ENCODE data around the gene SH3BP1.
"Not testable (repeated sequence)": the region's sequence is repeated elsewhere in the genome, so short reads cannot be mapped to it uniquely, and the experiment has no call there.

Gene SH3BP1

DNA sequence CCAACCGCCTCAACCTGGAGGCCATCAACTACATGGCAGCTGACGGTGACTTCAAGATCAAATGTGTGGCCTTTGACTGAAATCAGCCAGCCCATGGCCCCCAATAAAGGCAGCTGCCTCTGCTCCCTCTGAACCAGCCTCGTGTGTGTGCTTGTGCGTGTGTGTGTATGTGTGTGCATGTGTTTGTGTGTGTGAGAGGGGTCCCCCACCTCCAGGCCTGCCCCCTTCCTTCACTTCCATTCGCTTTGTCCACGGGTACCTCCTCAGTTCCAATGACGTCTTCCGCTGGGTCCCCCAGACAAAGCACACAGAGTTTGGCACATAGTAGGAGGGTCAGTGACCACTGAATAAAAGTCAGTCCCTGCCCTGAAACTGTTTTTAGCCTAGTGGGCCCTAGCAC, 40.2 kb downstream of the SH3BP1 start:
- no peak for DNase-seq (ENCODE audit: low spot score)

GRCh38 chr22:37680191-37680851, 40.9 kb downstream of the SH3BP1 start:
- DNase-seq (ENCODE audit: low spot score), result no peak

DNA sequence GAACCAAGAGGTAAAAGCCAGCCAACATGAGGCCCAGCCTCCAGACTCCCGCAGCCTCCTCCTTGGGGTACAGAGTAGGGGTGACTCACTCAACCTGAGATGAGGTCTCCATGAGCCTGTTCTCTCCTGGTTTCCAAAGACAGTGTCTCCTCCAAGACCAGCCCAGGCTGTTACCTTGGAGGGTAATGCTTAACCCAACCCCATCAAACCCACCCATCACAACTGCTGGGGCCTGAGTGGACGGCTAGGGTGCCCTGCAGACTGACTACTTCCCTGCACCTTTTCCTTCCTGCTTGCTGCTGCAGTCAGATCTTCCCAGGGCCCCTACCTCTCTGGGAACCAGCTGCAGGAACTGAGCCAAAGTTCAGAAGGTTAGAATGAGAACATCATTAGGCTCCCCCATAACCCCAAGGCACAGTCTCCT, 41.5 kb downstream of the SH3BP1 start:
- no peak for DNase-seq (ENCODE audit: low spot score)

- DNase-seq (ENCODE audit: low spot score), result peak; percentile 83
These were observed 42.1 kb downstream of the SH3BP1 start for GRCh38 chr22:37681556-37682049.

DNA sequence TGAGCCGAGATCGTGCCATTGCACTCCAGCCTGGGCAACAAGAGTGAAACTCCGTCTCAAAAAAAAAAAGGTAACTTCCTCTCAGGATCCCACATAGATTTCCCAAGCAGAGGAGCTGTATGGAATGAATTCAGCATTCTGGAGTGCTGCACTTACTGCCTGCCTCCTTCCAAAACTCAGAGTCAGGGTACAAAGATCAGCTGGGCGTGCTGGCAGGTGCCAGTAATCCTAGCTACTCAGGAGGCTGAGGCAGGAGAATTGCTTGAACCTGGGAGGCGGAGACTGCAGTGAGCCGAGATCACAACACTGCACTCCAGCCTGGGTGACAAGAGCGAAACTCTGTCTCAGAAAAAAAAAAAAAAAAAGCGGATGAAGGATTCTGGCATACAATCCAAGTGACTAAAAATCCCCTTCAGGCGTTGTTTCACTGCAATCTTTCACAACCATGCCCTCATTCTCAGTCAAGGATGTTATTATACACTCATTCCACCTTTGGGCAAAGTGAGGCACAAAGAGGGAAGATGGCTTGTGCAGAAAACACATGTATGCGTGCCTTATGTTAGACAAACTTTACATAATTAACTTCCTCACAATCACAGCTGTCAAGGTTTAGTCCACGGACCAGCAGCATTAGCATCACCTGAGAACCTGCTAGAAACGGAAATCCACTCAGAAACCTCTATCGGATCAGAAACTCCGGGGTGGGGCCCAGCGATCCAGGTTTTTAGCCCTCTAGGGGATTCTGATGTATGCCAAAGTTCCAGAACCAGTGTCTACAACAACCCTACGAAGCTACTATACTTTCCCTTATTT, 45.5 kb downstream of the SH3BP1 start:
- no peak for DNase-seq (ENCODE audit: low spot score)

DNA sequence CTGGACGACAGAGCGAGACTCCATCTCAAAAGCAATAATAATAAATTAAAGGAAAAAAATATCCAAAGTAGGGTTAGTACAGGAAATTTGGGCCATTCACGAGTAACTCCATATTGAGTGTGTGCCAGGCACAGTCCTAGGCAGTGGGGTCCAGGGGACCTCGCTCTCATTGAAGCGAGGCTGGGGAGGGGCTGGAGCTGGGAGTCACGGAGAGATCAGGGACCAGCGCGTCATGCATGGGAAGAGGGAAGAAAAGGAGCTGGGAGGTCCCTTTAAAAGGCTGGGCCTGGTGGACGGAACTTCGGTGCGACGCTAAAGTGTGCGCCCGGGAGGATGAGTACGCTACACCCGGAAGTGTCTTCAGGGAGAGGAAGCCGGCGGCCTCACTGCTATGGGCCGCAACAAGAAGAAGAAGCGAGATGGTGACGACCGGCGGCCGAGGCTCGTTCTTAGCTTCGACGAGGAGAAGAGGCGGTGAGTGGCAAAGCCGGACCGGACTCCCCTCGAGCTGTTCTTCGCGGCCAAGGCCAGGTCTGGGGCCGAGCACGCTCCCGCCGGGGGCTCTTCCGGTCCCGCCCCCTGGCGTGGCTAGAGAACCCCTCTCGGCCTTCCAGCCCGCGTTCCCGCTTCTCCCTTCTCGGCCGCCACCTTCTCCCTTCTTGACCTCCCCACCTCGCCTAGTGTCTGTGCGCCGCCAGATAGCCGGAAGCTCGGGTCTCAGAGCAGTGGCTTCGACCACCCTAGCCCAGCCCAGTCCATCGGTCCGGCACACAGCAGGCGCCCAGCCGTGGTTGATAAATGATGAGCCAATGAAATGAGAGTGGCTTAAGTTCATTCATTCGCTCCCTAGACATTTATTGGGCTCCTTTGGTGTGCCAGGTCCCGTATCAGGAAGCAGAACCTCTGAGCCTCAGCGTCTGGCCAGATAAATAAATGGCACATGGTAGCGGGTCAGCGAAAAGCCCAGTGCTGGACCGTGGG, 46.8 kb downstream of the SH3BP1 start, which contains the start of gene NOL12:
Gene NOL12 (plus strand): TSS at position 342 of the 981 bp plus-strand sequence. CDS start 50 bp downstream, at position 392.
- peak; percentile 87 for DNase-seq (ENCODE audit: low spot score)

GRCh38 chr22:37690407-37690806, 50.9 kb downstream of the SH3BP1 start:
- DNase-seq (ENCODE audit: low spot score), result no peak

GRCh38 chr22:37690901-37691504, 51.5 kb downstream of the SH3BP1 start:
- no peak for DNase-seq (ENCODE audit: low spot score)

GRCh38 chr22:37692627-37693285, 53.3 kb downstream of the SH3BP1 start:
- DNase-seq (ENCODE audit: low spot score), result no peak

GRCh38 chr22:37694131-37694530, 54.7 kb downstream of the SH3BP1 start:
- DNase-seq (ENCODE audit: low spot score), result not testable (repeated sequence)

- not testable (repeated sequence) for DNase-seq (ENCODE audit: low spot score)
These were observed 56.8 kb downstream of the SH3BP1 start for GRCh38 chr22:37696260-37696656.

DNA sequence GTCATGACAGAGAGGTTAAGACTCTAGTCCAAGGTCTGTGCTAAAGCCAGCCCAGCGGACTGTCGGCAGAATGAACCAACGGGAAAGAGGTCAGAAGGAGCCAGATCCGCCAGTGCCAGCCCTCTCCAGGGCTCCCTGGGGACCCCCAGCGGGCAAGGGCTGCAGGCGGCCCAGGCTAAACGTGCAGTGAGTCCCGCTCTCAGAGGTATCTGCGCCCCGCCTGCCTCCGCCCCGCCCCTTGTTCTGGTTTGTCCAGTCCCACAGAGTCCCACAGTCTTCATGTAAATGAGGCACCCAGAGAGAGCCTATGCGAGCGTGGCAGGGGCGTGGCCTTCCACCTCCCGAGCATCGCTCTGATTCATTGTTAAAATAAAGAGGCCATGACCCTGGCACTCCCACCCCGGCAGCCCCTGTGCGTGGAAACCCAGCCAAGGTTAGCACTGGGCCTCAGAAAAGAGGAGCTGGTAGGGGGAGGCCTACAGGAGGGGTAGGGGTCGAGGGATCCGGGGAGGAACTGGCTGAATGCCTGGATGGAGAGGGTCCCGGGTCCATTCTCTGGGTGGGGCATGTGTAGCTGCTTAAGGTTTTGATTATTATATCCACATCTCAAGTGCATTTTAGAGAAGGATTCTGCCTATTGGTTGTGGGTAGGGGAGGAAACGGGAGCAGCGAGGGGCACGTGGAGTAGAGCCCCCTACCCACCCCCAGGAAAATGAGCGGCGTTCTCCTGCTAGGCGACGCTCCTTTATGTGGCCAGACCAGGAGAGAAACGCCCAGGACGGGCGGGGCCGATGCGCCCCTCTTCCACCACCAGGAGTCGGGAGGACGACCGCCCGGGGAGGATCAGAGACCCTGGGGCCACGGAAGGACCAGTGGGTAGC, 57.4 kb downstream of the SH3BP1 start, which contains the start of gene TRIOBP:
Gene TRIOBP (plus strand): TSS at position 392 of the 881 bp plus-strand sequence. CDS start 4,318 bp downstream, outside the sequence.
- DNase-seq (ENCODE audit: low spot score), result peak; percentile 95

- DNase-seq (ENCODE audit: low spot score), result no peak
These were observed 58.0 kb downstream of the SH3BP1 start for GRCh38 chr22:37697538-37697835.

DNA sequence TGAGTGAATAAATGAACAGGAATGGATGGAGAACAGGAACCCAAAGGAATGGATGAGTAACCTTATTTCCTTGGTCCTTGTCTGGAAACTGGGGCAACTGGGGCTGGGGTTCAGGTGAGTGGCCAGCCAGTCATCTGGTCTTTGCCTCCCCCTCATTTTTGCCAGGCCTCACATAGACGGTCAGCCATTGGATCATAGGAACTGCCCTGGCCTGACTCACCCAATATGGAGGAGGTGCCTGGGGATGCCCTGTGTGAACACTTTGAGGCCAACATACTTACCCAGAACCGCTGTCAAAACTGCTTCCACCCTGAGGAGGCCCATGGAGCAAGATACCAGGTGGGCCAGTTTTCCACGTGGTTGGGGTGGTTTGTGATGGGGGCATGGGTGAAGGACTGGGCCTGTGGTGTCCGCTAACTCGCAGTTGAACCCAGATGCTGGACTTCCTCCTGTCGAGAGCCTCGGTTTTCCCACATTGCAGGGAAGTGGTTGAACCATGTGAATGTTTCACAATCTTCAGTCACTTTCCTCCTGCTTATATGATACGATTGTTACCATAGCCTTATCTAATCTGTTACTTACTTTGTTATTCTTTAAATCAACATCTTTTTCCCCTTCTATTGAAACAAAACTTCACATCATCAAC, 61.8 kb downstream of the SH3BP1 start:
- no peak for DNase-seq (ENCODE audit: low spot score)

GRCh38 chr22:37703906-37704305, 64.4 kb downstream of the SH3BP1 start:
- DNase-seq (ENCODE audit: low spot score), result no peak

DNA sequence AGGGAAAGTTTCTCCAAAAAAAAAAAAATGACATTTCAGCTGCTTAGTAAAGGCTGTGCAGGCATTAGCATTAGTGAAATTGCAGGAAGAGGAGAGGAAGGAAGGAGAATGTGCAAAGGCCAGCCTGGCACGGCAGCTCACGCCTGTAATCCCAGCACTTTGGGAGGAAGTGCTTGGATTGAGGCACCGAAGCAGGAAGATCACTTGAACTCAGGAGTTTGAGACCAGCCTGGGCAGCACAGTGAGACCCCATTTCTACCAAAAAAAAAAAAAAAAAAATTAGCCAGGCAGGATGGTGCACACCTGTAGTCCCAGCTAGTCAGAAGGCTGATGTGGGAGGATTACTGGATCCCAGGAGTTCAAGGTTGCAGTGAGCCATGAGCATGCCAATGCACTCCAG, 65.2 kb downstream of the SH3BP1 start:
- DNase-seq (ENCODE audit: low spot score), result no peak

DNA sequence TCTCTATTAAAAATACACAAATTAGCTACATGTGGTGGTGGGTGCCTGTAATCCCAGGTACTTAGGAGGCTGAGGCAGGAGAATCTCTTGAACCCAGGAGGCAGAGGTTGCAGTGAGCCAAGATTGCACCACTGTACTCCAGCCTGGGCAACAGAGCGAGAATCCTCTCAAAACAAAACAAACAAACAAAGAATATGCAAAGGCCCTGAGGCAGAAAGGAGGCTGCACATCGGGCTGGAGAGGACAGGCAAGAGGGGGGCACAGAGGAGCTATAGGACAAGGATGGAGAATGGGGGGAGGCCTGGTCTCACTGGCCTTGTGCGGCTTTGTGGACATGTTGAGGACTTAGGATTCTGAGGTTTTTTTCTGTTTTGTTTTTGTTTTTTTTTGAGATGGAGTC, 65.7 kb downstream of the SH3BP1 start:
- DNase-seq (ENCODE audit: low spot score), result no peak
